Breast epithelium (tissue), 4 donors: ENCODE results near the gene KRT34. TPM values are rescaled to one million over a fixed set of nuclear protein-coding genes. Genes with fewer than 3 reads are reported as not detected.

Source experiments
- DNase-seq, 2 donors: peaks; one replicate each; pipeline ENCODE4 v3.0.0-alpha.2; 2019; ENCODE audit warnings: low spot score in 2 of 2
- H3K27ac ChIP-seq, 2 donors: fragments of 200-600 bp; sonication (generic) in 1 of 2; one replicate each; pipeline ENCODE4 v1.5.1; 2016 to 2019; ENCODE audit warnings: mild to moderate bottlenecking in 1 of 2
- H3K27me3 ChIP-seq, 2 donors: fragments of 200-600 bp; sonication (generic) in 1 of 2; one replicate each; pipeline versions ENCODE4 v1.5.1 to v1.6.0; 2017 to 2019; ENCODE audit warnings: control low read depth in 1 of 2, mild to moderate bottlenecking in 1 of 2
- H3K36me3 ChIP-seq: fragments of 200-600 bp; one replicate; pipeline ENCODE4 v1.5.1; 2019
- H3K4me1 ChIP-seq, 2 donors: fragments of 200-600 bp; sonication (generic); one replicate each; pipeline ENCODE4 v1.5.1; 2016 to 2019; ENCODE audit warnings: control low read depth in 1 of 2
- H3K4me3 ChIP-seq, 3 donors: fragments of 200-600 bp; sonication (generic); 1 replicate in 2 of 3; 2 replicates in 1 of 3; pipeline ENCODE4 v1.5.1; 2016 to 2019; ENCODE audit warnings: mild to moderate bottlenecking in 3 of 3, moderate library complexity in 2 of 3
- H3K9me3 ChIP-seq, 2 donors: fragments of 200-600 bp; sonication (generic) in 1 of 2; one replicate each; pipeline ENCODE4 v1.5.1; 2016 to 2019; ENCODE audit warnings: control low read depth in 1 of 2
- CTCF ChIP-seq, 3 donors: fragments of 450-650 bp; IDR thresholded peaks; one replicate each; pipeline ENCODE4 v1.5.1; 2016 to 2017; ENCODE audit warnings: antibody characterized with exemption in 3 of 3, mild to moderate bottlenecking in 3 of 3, moderate library complexity in 3 of 3
- POLR2A ChIP-seq: fragments of 450-650 bp; IDR thresholded peaks from one replicate; pipeline ENCODE4 v1.6.1; 2016; ENCODE audit warnings: antibody characterized with exemption, mild to moderate bottlenecking, moderate library complexity
- POLR2AphosphoS5 ChIP-seq, 3 donors: sonication (generic); formaldehyde crosslinking; IDR thresholded peaks; one replicate each; pipeline ENCODE4 v1.6.1; 2017; ENCODE audit warnings: antibody characterized with exemption in 3 of 3
- intact Hi-C: fragments of 100-400 bp; cut with DNase I; formaldehyde crosslinking; loops from one replicate; pipeline ENCODE4 v1.15.1; 2023; ENCODE audit warnings: low total_unique reads
- total RNA-seq, 3 donors: library from RNA; depleted of rRNA; stranded (reverse); fragments of >200 nt; gene quantifications; one replicate each; pipeline ENCODE4 v1.1.0, GENCODE V29; 2016

KRT34 gene
- total RNA-seq, 3 donors from 2014 or later, result not detected

- no peaks in the 10 kb centered on the region for H3K9me3 ChIP-seq
- DNase-seq, result no peak
- peaks cover 0 to 9% of the 10 kb centered on the region in 2 donors for H3K4me1 ChIP-seq
- no peaks in the 10 kb centered on the region for H3K36me3 ChIP-seq
- H3K4me3 ChIP-seq, result no peak overlapping the region
- TF ChIP-seq CTCF (IDR thresholded peaks at IDR 0.05) (peak in 1 of 3 donors; percentile 19), POLR2A (no peak)
- no peaks in the 10 kb centered on the region for H3K27me3 ChIP-seq
- intact Hi-C loops, result no loop called here
- peak overlapping the region; percentile 54 to 57 for H3K27ac ChIP-seq
Measured at GRCh38 chr17:41417576-41418015, 35.5 kb upstream of the KRT34 start.

- H3K36me3 ChIP-seq, result no peaks in the 10 kb centered on the region
- H3K9me3 ChIP-seq, result no peaks in the 10 kb centered on the region
- no peak overlapping the region for H3K4me3 ChIP-seq
- intact Hi-C loops, result no loop called here
- H3K27me3 ChIP-seq, result no peaks in the 10 kb centered on the region
- TF ChIP-seq POLR2AphosphoS5 (IDR thresholded peaks at IDR 0.05) (no peak), CTCF (IDR thresholded peaks at IDR 0.05) (no peak), POLR2A (no peak)
- no peak for DNase-seq
- peak overlapping the region; percentile 54 to 57 for H3K27ac ChIP-seq
- peaks cover 0 to 9% of the 10 kb centered on the region in 2 donors for H3K4me1 ChIP-seq
Measured at GRCh38 chr17:41417127-41417526, 35.0 kb upstream of the KRT34 start.

GRCh38 chr17:41416479-41416878, 34.4 kb upstream of the KRT34 start:
- no peaks in the 10 kb centered on the region for H3K36me3 ChIP-seq
- no peak overlapping the region for H3K4me3 ChIP-seq
- H3K27me3 ChIP-seq, result no peaks in the 10 kb centered on the region
- DNase-seq, result no peak
- TF ChIP-seq POLR2AphosphoS5 (IDR thresholded peaks at IDR 0.05) (no peak), POLR2A (no peak), CTCF (IDR thresholded peaks at IDR 0.05) (no peak)
- H3K27ac ChIP-seq, result peak overlapping the region; percentile 19 to 32
- no peaks in the 10 kb centered on the region for H3K9me3 ChIP-seq
- intact Hi-C loops, result no loop called here
- peaks cover 0 to 9% of the 10 kb centered on the region in 2 donors for H3K4me1 ChIP-seq

GRCh38 chr17:41415833-41416335, 33.8 kb upstream of the KRT34 start:
- peak overlapping the region; percentile 19 to 30 for H3K27ac ChIP-seq
- intact Hi-C loops, result no loop called here
- no peak for DNase-seq
- H3K4me3 ChIP-seq, result no peak overlapping the region
- peaks cover 0 to 9% of the 10 kb centered on the region in 2 donors for H3K4me1 ChIP-seq
- TF ChIP-seq CTCF (IDR thresholded peaks at IDR 0.05) (no peak), POLR2AphosphoS5 (IDR thresholded peaks at IDR 0.05) (no peak), POLR2A (no peak)
- no peaks in the 10 kb centered on the region for H3K36me3 ChIP-seq
- no peaks in the 10 kb centered on the region for H3K9me3 ChIP-seq
- no peaks in the 10 kb centered on the region for H3K27me3 ChIP-seq

- DNase-seq, result no peak
- peaks cover 0 to 5% of the 10 kb centered on the region in 2 donors for H3K4me1 ChIP-seq
- intact Hi-C loops, result no loop called here
- no peaks in the 10 kb centered on the region for H3K9me3 ChIP-seq
- TF ChIP-seq POLR2A, result no peak
- no peak for TF ChIP-seq POLR2AphosphoS5 (IDR thresholded peaks at IDR 0.05)
- no peak for TF ChIP-seq CTCF (IDR thresholded peaks at IDR 0.05)
- no peaks in the 10 kb centered on the region for H3K36me3 ChIP-seq
- no peaks in the 10 kb centered on the region for H3K27me3 ChIP-seq
- H3K4me3 ChIP-seq, result no peak overlapping the region
- peak overlapping the region; percentile 19 to 30 for H3K27ac ChIP-seq
Measured at GRCh38 chr17:41415411-41415810, 33.3 kb upstream of the KRT34 start.
